HL-60/S4 treated with phorbol 12-myristate 13-acetate at 8.2 ng/mL for 4 days and 3 days (cell line): ENCODE results near the gene NUMBL.

ENCODE experiments used
- in situ Hi-C: fragments of 300-500 bp; cut with MboI; formaldehyde crosslinking; loops from 2 replicates; pipeline ENCODE4 v1.15.0; 2022; ENCODE audit warnings: low sequenced_read_pairs

NUMBL gene

GRCh38 chr19:40616941-40617340, 73.5 kb downstream of the NUMBL start:
- in situ Hi-C loops, result no loop called here

GRCh38 chr19:40616178-40616577, 74.3 kb downstream of the NUMBL start:
- in situ Hi-C loops, result no loop called here
